GM12892 (cell line): Measurements from ENCODE around the gene ARHGEF4.

Experiments used
- POLR2A ChIP-seq: IDR thresholded peaks from 2 replicates; pipeline ENCODE4 v1.6.1; 2011; ENCODE audit warnings: low read depth, low read length, control low read depth
- POLR2AphosphoS5 ChIP-seq: IDR thresholded peaks from 2 replicates; pipeline ENCODE4 v1.6.1; 2011; ENCODE audit warnings: low read depth, low read length, control low read depth
- TAF1 ChIP-seq: IDR thresholded peaks from 2 replicates; pipeline ENCODE4 v1.6.1; 2011; ENCODE audit warnings: low read depth, mild to moderate bottlenecking, control low read depth, low read length, borderline replicate concordance

- TF ChIP-seq POLR2AphosphoS5: no peak
- TF ChIP-seq POLR2A: no peak
- no peak for TF ChIP-seq TAF1
Measured at GRCh38 chr2:130890941-130891669, 54.4 kb downstream of the ARHGEF4 start.
